RWPE1 (cell line): ENCODE data around the gene GPNMB.
"Not testable (repeated sequence)": the region's sequence is repeated elsewhere in the genome, so short reads cannot be mapped to it uniquely, and the experiment has no call there.

ENCODE experiments used
- CTCF ChIA-PET: fragments of 350-600 bp; sonication (Branson Sonifier 250); formaldehyde crosslinking; extraction: SDS; loops from one replicate; lab custom pipeline; 2021; lab: Yijun Ruan, JAX
- POLR2A ChIA-PET: fragments of 400-600 bp; formaldehyde crosslinking; extraction: SDS; loops from one replicate; lab custom pipeline; 2020; ENCODE audit warnings: antibody characterized with exemption; ENCODE audit not compliant: low non-redundant PET; lab: Yijun Ruan, JAX
- DNase-seq: peaks from one replicate; pipeline ENCODE4 v3.0.0; 2012; ENCODE audit warnings: low spot score
- H3K27ac ChIP-seq: fragments of 450-650 bp; 2 replicates; pipeline ENCODE4 v1.5.1; 2017
- CTCF ChIP-seq: fragments of 450-650 bp; conservative IDR thresholded peaks from 2 replicates; pipeline ENCODE4 v1.5.1; 2017; ENCODE audit warnings: low read depth, mild to moderate bottlenecking

Gene GPNMB

GRCh38 chr7:23298885-23299769, 52.6 kb downstream of the GPNMB start, which contains the start of gene MALSU1:
MALSU1 (plus strand) TSS chr7:23299339; CDS start chr7:23299353, 14 bp downstream.
- POLR2A ChIA-PET: interaction anchor here (0.6 kb wide), 1 partner anchor 21 kb away, joined by 4 read pairs; no protein-coding TSS in a partner anchor

GRCh38 chr7:23299770-23300300, 53.3 kb downstream of the GPNMB start:
- TF ChIP-seq CTCF: no peak
- peak overlapping the region; percentile 90 for H3K27ac ChIP-seq
- DNase-seq: peak; percentile 19
- POLR2A ChIA-PET: interaction anchor here (0.6 kb wide), 1 partner anchor 236 kb away, joined by 3 read pairs; no protein-coding TSS in a partner anchor
- CTCF ChIA-PET: interaction anchor here (2.3 kb wide), 1 partner anchor 27 kb away, joined by 6 read pairs; no protein-coding TSS in a partner anchor

More at GRCh38 chr7:23298885-23299769, 52.6 kb downstream of the GPNMB start, which contains the start of gene MALSU1:
- DNase-seq: peak; percentile 93
- TF ChIP-seq CTCF: no peak
- H3K27ac ChIP-seq: peak within 1 kb of the TSS; percentile 90
- CTCF ChIA-PET: interaction anchor here (0.6 kb wide), 1 partner anchor 55 kb away, joined by 5 read pairs; no protein-coding TSS in a partner anchor

- POLR2A ChIA-PET: no interaction called here
- CTCF ChIA-PET: no interaction called here
- no peak for DNase-seq
- TF ChIP-seq CTCF: no peak
- no peak overlapping the region for H3K27ac ChIP-seq
These were observed 60.5 kb downstream of the GPNMB start for GRCh38 chr7:23306936-23307521.

GRCh38 chr7:23308754-23309153, 62.2 kb downstream of the GPNMB start:
- POLR2A ChIA-PET: no interaction called here

GRCh38 chr7:23312141-23312540, 65.6 kb downstream of the GPNMB start:
- CTCF ChIA-PET: interaction anchor here (1.0 kb wide), 1 partner anchor 36 kb away, joined by 3 read pairs; no protein-coding TSS in a partner anchor
- DNase-seq, H3K27ac ChIP-seq, POLR2A ChIA-PET: not testable (repeated sequence)

More at GRCh38 chr7:23308754-23309153, 62.2 kb downstream of the GPNMB start:
- CTCF ChIA-PET: no interaction called here
- TF ChIP-seq CTCF: no peak
- no peak for DNase-seq
- no peak overlapping the region for H3K27ac ChIP-seq

- no peak overlapping the region for H3K27ac ChIP-seq
- no peak for TF ChIP-seq CTCF
- ChIA-PET CTCF (interaction anchor here (0.9 to 1.4 kb wide), 2 partner anchors 11 to 42 kb away, joined by 4 to 5 read pairs; no protein-coding TSS in a partner anchor), POLR2A (no interaction called here)
- no peak for DNase-seq
These were observed 68.8 kb downstream of the GPNMB start for GRCh38 chr7:23315366-23315765.
